Peyer's patch (tissue), 4 donors: ENCODE results near the gene ITGA8.
A peak's percentile ranks its signal among the peaks of the same experiment; 100 is the strongest.

ENCODE experiments used
- CTCF ChIP-seq, 6 experiments: fragments of 450-650 bp in 4 of 6; fragments of 200-600 bp in 2 of 6; sonication (generic) in 1 of 6; IDR thresholded peaks; one replicate each; pipeline ENCODE4 v1.5.1; 2017 to 2019; ENCODE audit warnings: antibody characterized with exemption in 6 of 6, mild to moderate bottlenecking in 3 of 6, moderate library complexity in 1 of 6
- POLR2A ChIP-seq, 2 donors: fragments of 450-650 bp; IDR thresholded peaks; one replicate each; pipeline ENCODE4 v1.5.1; 2017; ENCODE audit warnings: antibody characterized with exemption in 2 of 2, mild to moderate bottlenecking in 2 of 2, moderate library complexity in 2 of 2

- TF ChIP-seq CTCF (IDR thresholded peaks at IDR 0.05) = peak in 4 of 6 experiments; percentile 30 to 40 (median 32)
- TF ChIP-seq POLR2A (IDR thresholded peaks at IDR 0.05) = no peak
Measured at GRCh38 chr10:15585303-15585715, 134.4 kb downstream of the ITGA8 start.
